GM19452 (cell line): ENCODE measurements around the gene PPME1.

Source experiments
- ATAC-seq: cut with Tn5 transposase; IDR thresholded peaks from one replicate; pipeline ENCODE4 v1.9.1; 2021; ENCODE audit not compliant: unreplicated experiment

The PPME1 gene

DNA sequence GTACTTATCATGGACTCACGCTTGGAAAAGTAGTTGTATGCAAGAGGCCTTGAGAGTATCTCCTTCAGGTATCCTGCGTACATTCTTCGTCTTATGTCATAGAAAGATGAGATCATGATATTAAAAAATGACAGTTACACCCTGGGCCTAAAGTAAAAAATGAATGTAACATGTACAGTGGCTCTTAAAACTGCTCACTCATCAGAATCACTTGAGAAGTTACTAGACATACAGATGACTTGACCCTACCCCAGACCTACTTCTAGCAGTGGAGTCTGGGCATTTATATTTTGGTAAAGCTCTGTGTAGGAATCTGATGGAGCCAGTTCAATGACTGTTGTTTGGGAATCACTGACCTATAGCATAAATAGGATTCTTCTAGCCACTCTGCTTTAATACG is 54.5 kb downstream of the PPME1 start:
- no peak for ATAC-seq

DNA sequence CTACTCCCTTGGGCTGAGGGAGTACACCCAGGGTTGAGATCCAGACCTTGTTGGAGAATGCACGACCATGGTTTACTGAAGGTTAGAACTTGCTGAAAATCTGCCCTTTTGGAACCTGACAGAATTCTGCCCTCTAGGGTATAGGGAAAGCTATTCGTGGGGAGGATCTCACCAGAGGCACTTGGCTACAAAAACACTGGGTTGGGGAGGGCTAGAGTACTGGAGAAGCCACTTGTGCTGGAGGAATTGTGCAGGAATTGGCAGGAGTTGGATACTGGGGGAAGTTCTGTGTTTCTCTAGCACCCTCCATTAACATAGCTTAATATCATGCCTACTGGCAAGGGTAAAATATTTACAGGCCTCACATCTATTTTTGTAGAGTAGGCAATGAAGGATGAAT is 55.8 kb downstream of the PPME1 start:
- ATAC-seq, result no peak

DNA sequence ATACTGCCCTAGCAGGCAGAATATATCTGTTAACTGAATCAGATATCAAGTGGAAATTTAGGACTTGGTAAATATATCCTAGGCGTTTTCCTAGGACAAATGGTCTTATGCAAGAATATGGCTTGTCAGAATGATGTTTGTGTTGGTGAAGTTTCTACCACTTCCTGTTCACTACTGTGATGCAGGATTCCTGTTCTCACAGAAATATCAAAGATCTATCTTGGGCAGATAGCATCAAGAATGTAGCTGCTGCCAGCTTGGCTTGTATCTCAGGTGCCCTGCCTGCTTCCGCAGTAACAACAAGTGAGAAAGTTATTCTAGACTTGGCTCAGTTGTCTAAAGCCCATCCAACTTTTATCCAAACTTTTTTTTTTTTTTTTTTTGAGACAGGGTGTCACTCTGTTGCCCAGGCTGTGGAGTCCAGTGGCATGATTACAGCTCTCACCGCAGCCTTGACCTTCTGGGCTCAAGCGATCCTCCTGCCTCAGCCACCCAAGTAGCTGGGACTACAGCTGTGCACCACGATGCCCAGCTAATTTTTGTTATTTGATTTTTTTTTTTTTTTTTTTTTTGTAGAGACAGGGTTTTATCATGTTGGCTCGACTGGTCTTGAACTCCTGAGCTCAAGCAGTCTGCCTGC is 61.3 kb downstream of the PPME1 start:
- no peak for ATAC-seq

DNA sequence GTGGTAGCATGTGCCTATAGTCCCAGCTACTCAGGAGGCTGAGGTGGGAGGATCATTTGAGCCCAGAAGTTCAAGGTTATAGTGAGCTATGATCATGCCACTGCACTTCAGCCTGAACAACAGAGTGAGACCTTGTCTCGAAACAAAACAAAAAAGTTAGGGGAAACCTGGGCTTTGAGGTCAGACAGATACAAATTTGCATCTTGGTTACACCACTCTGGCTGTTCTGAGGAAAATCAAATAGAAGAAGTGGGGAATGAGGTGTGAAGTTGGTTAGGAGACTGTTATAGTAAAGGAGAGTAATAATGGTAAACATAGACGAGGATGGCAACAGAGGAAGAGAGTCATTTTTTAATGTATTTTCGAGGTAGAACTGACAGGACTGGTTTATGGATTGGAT is 62.6 kb downstream of the PPME1 start:
- ATAC-seq, result no peak

DNA sequence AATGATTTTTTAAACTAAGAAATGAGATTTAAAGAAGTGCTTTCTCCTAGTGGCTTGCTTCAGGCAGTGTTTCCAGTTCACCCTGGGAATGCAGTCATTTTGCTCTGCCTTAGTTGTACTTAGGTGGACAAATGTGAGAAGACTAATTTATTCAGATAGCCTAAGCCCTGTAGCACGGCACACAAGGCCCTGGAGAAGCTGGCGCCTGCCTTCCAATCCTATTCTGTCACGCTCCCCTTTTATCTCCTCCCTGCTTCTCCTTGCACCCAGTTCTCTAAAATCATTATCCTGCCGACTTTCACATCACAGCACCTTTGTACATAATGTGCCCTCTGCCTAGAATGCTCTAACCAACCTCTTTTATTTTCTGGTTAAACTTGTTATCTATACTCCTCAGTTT is 64.0 kb downstream of the PPME1 start:
- ATAC-seq, result no peak

DNA sequence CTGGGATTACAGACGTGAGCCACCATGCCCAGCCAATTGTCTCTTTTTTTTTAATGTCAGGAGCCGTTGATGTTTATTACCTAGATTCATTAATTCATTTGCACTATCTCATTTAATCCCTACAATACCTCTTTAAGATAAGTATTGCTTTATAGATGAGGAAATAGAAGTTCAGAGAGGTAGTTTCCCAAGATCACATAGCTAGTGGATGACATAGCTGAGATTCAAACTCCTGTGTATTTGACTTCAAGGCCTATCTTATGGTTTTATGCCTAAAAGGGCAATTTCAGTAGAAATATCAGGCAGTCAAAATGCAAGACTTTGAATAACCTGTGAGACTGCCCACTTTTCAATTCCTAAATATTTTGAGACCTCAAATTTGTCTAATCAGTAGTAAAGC is 66.5 kb downstream of the PPME1 start:
- no peak for ATAC-seq

DNA sequence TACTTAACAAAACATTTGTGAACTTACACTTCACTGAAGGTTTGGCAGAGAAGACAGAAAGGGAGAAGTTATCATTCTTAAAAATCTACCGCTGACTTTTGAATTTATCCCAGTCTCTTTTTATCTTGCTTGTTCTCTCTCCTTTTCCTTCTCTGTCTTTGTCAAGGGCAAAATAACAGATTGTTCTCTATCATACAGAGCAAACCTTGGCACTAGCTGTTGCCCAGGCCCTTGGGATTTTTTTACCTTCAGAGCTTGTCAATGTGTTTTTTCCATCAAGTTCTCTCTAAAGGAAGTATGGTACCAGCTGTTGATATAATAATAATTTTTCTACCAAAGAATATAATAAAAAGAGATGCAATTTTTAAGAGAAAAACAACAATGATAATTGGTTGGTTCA is 67.2 kb downstream of the PPME1 start:
- ATAC-seq, result no peak

DNA sequence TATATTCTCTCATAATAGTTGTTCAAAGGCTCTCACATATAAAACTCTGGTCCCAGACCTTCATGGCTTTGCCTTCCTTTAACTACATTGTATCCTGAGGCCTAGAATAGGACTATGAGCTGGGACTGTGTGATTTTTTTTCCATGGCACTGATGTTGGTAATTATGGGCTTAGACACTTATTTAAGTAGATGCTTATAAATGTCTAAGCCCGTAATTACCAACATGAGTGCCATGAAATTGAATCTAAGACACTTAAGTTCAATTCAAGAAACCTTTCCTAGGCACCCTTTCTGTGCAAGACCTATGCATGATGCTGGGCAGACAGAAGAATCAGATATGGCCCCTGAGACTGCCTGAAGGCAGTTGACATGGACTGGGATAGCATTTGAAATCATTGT is 77.4 kb downstream of the PPME1 start:
- no peak for ATAC-seq

DNA sequence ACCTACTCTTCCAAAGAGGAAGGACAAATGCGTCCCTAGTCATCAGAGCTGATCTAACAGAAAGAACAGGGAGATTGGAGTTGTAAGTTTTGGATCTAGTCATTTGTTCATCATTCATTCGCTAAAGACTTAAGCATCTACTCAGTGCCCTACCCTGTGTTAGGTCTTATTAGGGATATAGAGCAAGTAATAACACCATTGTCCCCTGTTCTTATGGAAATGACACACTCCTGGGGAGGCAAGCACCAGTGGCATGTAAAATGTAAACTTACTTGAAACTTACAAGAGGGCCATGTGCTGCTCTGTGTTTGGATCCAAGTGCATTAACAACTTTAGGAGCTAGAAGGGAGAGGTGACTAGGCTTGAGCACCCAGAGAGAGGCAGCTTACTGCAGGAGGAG is 78.4 kb downstream of the PPME1 start:
- no peak for ATAC-seq

DNA sequence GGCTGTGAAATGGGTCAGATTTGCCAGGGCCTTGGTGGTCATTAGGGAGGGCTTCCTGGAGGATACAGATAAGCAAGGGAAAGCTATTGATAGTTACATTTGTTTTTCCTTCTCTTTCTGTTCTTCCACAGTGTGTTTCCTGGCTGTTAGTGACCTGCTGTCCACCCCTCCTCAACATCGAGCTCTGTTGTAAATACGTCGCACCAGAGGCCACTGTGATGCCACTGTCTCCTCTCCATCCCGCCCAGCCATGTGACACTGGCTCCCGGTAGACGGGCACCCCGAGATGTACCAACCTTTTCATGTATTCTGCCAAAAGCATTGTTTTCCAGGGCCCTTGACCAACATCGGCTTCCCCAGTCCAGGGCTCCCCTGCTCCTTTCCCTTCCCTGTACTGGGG is 82.3 kb downstream of the PPME1 start:
- ATAC-seq, result no peak

DNA sequence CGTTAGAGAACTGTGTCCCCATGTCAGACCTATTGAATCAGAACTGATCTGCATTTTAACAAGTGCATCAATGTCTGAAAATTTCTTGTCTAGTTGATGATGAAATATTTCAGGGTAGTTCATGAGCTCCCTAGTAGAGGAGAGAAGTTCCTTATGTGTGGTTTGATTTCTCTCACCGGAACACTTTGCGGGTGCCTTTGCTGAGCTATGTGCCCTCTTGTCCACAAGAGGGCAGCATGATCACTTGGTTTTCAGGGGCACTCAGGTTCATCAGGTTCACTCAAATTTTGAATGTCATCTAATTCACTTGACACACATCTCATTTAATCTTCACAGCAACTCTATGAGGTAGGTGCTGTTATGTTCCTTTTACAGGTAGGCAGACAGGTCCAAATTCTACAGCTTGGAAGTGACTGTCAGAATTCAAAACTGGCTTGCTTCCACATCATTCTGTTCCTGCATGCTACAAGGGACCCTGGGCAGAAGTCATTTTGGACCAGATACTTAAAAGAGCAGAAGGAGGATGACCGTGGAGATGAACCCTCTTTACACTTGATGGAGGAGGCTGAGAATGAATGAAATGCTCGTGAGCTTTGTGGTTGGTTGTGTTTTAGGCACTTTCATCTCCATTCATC is 84.8 kb downstream of the PPME1 start:
- ATAC-seq, result no peak

DNA sequence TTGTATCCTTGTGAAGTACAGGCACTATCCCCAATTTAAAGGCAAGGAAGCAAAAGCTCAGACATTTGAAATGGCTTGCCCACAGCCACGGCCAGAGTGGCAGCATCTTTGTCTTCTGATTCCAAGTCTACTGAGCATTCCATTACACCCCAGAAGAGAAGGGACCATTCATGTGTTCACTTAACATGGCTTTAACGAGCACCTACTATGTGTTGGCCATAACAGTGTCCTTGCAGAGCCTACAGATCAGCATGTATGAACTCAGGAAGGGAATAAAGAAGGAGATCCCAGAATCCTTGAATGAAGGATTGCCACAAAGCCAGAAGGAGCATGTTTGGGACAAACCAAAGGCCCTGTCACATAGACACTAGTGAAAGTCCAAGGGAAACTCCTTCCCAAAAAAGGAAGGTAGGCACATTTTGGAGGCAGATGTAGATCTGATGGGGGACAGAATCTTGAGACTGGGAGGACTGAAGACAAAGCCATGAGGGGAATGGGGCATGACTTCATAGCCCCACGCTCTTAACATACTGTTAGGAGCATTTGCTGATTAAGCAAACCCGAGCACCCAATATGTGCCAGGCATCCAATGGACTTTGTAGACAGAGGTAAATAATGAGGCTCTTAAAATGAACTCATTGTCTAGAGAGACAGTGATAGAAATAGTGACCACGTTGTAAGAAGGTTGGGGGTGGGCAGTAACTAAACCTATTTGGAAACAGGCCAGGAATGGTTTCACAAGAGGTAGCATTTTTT is 85.5 kb downstream of the PPME1 start:
- ATAC-seq, result no peak

DNA sequence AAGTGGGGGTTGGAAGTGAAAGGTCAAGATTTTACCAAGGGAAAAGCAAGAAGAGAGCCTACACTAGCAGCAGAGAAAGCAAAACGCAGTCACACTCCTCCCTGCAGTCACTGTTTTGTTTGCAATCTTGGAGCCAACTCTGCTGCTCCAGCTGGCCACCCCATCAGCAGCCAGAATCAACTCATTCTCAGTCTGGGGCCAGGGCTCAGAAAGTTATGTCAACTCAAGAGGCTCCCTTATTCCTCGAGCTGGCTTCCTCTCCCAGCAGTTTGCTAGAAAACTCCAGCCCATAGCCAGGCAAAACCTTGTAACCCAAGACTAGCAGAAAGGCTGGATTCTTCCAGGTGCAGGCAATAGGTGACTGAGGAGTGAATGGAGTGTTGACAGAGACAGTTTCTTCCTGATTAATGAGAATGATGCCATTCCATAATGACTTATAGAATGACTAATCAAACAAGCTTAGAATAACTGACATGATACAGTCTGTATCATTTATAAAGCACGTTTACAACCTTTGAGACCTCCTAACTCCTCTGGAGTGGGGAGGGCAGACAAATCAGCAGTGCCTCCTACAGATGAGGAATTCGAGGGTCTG is 87.0 kb downstream of the PPME1 start:
- no peak for ATAC-seq

DNA sequence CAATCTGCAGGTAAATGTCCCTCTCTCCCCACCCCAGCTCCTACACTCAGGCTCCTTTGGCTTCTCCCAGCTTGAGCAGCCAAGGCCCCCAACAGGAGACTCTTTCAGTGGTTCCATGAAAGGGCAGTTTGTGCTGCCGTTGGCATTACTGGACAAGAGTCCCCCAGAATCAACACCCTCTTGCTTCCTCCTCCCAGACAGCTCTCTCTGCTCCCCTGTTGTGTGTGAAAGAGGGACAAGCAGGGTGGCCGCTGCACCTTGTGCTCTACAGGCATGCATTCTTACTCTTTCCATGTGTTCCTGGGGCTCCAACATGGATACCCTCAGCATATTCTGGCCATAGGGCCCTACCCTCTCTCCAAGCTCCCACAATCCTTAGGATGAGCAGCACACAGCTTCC is 91.6 kb downstream of the PPME1 start:
- ATAC-seq, result no peak

DNA sequence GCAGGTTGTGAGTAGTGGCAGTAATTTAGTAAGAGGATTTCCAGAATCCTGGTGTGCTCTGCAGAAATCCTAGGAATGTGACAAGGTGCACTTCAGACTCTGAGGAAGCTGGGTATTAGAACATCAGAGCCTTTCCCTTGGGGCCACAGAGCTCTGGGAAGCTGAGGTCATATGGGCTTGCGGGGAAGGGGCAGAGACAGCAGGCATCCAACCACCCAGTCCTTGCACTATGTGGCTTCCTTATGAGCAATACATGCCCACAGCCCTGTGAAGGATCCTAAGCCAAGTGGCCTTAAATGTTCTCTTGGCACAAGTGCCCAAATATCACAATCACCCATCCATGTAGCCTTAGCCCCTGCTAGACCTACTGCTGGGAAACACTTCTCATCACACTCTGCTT is 94.2 kb downstream of the PPME1 start:
- ATAC-seq, result no peak

DNA sequence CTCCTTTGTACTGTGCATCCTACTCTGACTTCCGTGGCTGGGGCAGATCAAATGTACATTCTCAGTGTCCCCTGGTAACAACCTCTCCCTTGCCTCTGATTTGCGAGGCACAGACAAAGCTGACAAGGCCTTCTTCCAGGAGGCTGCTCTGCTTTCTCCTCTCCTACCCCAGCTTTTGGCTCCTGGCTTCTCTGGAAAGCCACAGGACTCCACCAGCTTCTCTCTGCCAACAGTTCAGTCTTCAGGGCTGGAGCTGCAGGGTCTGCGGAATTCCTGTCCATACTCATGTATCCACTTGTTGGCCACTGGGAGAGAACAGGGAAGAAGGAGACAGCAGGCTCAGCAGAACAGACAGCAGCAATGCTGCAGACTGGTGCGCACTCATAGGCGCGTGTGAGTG is 95.9 kb downstream of the PPME1 start:
- no peak for ATAC-seq

DNA sequence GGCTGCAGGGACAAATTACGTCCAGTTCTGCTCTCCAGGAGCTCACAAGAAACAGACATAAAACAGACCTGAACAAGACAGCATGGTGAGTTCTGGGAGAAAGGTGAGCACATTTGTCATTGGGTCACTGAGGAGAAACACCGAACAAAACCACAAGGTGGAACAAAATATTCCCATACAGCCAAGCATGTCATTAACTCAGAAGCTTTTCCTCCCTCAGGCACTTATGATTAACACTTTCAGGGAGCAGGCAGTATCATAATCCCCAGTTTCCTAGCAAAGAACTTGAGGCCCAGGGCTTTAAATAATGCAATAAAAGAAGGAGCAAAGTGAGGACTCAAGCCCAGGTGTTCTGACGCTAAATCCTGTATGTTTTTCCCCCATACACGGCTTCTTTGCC is 97.4 kb downstream of the PPME1 start:
- ATAC-seq, result no peak

DNA sequence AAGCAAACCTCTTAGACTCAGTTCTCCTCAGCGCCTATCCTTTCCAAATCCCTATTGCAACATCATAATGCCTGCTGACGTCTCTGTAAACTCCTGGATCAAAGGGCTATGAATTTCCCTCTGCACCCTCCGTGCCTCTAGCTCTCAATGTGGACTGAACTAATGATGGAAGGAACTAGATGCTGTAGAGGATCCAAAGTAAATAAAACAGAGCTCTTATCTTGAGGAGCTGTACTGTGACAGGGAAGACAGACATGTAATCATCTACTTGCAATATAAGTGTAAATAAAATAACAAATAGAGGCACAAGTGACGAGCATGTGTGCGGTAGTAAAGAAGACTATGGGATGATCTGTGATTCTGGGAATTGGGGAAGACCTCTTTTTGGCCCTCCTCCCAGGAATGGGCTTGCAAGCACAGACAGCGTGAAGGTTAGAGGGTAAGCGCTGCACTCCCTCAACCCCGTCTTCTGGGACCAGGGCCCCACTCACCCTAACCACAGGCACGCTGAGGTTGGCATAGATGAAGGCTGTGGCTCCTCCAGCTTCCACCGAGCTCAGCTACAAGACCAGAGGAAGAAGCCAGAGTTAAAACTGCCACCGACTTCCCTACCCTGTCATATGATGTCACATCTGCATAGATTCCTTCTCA is 98.2 kb downstream of the PPME1 start:
- ATAC-seq, result no peak

DNA sequence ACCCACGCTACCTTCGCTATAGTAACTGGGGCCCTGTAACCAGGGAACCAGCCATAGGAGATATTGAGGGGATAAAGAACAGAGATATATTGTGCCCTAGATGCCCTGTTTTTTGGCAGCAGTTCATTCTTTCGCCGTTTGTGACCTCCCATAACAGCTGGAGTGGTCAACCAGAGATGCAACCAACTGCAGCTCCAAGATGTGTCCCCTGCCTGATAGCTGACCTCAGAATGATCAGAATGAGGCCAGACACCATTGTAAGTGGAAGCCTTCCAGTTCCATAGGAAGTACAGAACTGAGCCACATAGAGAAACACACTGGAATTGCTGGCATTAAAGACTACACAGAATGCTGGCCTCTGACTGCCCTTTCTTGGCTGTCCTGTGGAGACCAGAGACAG is 101.2 kb downstream of the PPME1 start:
- ATAC-seq, result no peak

DNA sequence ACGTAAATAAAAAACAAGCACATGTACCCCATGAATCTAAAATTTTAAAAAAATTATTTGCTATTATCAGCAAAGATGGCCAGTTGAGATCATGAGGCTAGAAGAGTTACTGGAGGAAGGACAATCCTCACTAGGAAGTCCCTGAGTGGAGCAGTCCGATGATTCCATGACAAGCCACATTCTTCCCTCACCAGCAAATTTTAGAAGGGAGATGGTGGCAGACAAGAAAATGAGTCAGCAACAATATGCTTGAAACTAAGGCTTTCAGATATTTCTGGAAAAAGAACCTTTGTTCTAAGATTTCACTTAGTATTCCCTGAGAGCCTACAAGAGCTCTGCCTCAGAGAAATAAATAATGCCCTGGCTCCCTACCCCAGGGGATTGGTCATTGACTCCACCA is 105.5 kb downstream of the PPME1 start:
- no peak for ATAC-seq

DNA sequence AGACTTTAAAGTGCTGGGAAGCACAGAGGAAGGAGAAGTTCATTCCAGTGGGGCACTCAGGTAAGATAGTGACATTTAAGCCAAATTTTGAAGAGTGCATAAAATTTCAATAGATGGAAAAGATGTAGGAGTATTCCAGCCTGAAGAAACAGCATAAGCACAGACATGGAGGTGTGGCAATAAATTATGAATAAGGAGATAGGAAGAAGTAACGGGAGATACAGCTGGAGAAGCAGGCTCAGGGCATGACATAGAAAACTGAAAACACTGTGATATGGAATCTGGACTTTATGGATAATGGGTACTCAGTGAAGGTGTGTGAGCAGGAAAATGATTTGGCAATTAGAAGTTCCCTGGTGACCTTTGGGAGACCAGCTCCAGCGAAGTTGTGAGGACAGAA is 107.0 kb downstream of the PPME1 start:
- no peak for ATAC-seq

DNA sequence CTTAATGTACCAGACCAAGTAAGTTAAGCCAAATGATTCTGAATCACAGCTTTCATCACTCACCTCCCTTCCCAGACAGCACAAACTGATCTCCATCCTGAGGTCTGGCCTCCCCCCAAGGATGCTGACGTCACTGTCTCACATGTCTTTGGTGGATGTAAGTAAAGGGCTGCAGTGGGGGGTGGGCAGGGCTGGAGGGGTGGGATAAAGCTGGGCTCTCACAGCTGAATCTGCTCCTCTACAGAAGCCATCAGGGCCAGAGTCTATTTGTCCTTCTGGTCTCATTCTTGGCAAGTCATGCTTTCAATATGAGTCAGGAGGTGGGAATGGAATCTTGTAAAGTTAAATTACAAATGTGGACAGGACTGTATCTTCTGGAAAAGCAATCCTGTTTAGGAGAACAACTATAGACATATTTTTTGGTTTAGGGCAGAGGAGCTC is 107.7 kb downstream of the PPME1 start:
- ATAC-seq, result no peak
